Neural progenitor cell (in vitro differentiated cells): ENCODE measurements around the gene ST7L.

Experiments
- CTCF ChIP-seq: fragments of 200-600 bp; sonication (generic); IDR thresholded peaks from 2 replicates; pipeline ENCODE4 v1.5.1; 2017; ENCODE audit warnings: antibody characterized with exemption, mild to moderate bottlenecking
- EZH2 ChIP-seq: fragments of 200-600 bp; sonication (generic); IDR thresholded peaks from 2 replicates; pipeline ENCODE4 v1.6.1; 2017; ENCODE audit warnings: antibody characterized with exemption, mild to moderate bottlenecking, moderate library complexity
- EZH2phosphoT487 ChIP-seq: fragments of 200-600 bp; sonication (generic); IDR thresholded peaks from 2 replicates; pipeline ENCODE4 v1.6.1; 2017; ENCODE audit warnings: antibody characterized with exemption

DNA sequence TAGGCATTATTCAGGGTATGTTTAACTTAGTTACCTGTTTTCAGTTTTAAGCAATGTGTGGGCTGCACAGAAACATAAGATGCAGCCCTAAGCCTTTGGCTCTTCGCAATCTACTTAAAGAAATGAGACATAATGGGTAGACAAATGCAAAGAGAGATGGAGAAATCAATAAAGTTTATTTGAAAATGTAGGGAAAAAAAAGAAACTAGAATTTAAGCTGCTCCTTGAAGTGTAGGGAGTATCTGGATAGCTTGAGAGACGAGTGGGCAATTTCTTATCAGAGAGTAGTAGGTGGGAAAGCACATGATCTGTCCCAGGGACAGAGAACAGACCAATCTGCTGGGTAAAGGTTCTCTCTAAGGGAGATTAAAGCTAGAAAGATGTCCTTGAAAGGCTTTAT, 101.3 kb downstream of the ST7L start:
- TF ChIP-seq CTCF: no peak
- TF ChIP-seq EZH2: no peak
- TF ChIP-seq EZH2phosphoT487: no peak
